Caki2 (cell line): ENCODE results near the gene CARD11. TPM values are rescaled to one million over a fixed set of nuclear protein-coding genes. Genes with fewer than 3 reads are reported as not detected.
"Not testable (repeated sequence)": the region's sequence is repeated elsewhere in the genome, so short reads cannot be mapped to it uniquely, and the experiment has no call there.

Source experiments
- DNase-seq: peaks from one replicate; pipeline ENCODE4 v3.0.0-alpha.2; 2015; ENCODE audit warnings: low read depth
- in situ Hi-C: cut with HindIII; loops from 2 replicates; pipeline ENCODE4 v1.10.0; 2016; ENCODE audit warnings: low sequenced_read_pairs, low pct_unique_long_range_greater_than_20kb, mixed read lengths
- total RNA-seq: library from RNA; depleted of rRNA; stranded (reverse); fragments of >200 nt; shearing (Covaris generic); gene quantifications from 2 replicates; pipeline ENCODE4 v1.2.3, GENCODE V29; 2014; ENCODE audit warnings: low replicate concordance

Gene CARD11
- total RNA-seq, 1 experiment from 2014 or later, result 10.3 TPM

GRCh38 chr7:3029138-3029537 is 14.5 kb downstream of the CARD11 start:
- in situ Hi-C loops, result no loop called here
- no peak for DNase-seq

GRCh38 chr7:3028758-3029093 is 14.9 kb downstream of the CARD11 start:
- DNase-seq, result no peak
- in situ Hi-C loops, result no loop called here

DNA sequence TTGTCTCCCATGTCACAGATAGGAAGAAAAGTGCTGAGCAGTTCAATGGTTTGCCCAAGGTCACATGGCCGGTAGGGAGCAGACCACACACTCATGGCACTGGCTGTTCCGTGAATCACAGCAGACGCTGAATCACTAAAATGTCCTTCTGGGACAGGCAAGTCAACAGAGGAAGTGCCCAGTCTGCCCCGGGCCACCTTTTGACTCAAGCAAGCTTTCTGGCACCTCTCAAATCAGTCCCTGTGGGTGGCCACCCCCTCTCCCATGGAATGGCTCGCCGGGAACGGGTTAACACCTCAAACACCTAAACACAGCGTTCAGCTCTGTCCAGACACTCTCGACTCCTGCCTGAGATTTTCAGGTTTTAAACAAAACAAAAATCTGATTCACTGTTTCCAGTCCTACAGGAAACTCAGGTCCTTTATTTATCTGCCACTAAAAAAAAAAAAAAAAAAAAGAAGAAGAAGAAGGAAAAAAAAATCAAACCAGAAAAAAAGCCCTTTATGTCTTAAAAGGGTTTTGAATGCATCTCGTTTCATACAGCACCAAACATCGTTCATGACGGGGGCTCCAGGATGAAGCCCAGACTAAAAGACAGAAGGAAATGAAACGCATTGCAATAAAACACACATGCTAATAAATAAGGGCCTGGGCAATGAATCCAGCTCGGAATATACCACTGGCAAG is 15.5 kb downstream of the CARD11 start:
- in situ Hi-C loops, result no loop called here
- DNase-seq, result peak; percentile 56

GRCh38 chr7:3027005-3027845 is 16.4 kb downstream of the CARD11 start:
- in situ Hi-C loops, result no loop called here
- DNase-seq, result no peak

DNA sequence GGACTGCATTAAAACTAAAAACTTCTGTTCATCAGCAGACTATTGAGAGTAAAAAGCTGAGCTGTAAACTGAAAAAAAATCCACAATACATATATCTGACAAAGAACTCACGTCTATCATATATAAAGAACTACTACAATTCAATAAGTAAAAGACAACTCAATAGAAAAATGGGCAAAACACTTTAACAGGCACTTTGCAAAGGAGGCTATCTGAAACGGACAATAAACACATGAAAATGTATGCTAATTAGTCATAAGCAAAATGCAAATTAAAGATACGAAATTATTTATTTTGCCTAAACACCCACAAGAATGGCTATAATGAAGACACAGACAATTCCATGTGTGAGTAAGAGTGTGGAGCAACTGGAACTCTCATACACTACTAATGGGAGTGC is 18.1 kb downstream of the CARD11 start:
- DNase-seq, result no peak
- in situ Hi-C loops, result no loop called here

DNA sequence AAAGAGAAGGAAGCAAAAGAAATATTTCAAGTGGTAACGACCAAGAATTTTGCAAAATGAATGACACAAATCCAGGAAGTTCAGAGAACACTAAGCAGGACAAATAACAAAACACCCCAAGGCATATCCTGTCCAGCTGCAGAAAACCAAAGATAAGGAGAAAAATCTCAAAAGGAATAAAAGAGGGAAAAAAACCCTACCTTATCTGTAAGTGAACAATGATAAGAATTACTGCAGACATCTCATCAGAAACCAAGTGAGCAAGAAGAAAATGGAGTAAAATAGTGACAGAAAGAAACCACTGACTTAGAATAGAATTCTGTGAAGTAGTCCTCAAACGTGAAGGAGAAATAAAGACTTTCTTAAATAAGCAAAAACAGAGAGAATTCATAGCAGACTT is 21.8 kb downstream of the CARD11 start:
- no peak for DNase-seq
- in situ Hi-C loops, result no loop called here

DNA sequence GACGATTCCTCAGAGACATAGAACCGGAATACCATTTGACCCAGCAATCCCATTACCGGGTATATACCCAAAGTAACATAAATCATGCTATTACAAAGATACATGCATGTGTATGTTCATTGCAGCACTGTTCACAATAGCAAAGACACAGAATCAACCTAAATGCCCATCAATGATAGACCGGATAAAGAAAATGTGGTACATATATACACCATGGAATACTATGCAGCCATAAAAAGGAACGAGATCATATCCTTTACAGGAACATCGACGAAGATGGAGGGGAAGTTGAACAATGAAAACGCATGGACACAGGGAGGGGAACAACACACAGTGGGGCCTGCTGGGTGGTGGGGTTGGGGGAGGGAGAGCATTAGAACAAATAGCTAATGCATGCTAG is 22.4 kb downstream of the CARD11 start:
- DNase-seq, in situ Hi-C loops: not testable (repeated sequence)

DNA sequence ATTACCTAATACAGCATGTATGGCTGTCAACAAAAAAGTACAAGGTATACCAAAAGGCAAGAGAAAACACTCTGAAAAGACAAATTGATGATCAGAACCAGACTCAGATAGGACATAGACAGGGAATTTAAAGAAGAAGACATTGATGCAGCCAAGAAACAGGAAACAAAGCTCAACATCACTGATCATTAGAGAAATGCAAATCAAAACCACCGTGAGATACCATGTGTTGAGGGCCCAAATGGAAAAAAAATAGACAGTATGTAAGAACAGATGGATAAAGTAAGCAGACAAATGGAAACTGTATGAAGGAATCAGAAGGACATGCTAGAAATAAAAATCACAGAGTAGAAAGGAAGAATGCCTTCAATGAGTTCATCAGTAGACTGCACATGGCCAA is 23.3 kb downstream of the CARD11 start:
- no peak for DNase-seq

DNA sequence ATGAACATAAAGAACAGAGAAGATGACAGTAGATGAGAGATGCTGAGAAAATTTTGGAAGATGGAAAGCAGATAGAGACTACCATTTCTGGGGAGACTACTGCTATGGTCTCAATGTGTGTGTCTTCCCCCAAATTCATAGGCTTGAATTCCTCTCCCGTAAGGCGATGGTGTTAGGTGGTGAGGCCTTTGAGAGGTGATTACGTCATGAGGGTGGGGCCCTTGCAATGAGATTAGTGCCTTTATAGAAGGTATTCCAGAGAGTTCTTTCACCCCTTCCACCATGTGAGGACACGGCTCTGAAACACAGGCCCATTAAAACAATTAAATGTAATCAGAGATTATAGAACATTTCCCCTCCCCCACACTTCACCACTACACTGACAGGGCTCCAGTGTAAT is 23.9 kb downstream of the CARD11 start:
- in situ Hi-C loops, result no loop called here
- DNase-seq, result no peak

More for the DNA sequence above, 23.3 kb downstream of the CARD11 start:
- in situ Hi-C loops, result no loop called here

DNA sequence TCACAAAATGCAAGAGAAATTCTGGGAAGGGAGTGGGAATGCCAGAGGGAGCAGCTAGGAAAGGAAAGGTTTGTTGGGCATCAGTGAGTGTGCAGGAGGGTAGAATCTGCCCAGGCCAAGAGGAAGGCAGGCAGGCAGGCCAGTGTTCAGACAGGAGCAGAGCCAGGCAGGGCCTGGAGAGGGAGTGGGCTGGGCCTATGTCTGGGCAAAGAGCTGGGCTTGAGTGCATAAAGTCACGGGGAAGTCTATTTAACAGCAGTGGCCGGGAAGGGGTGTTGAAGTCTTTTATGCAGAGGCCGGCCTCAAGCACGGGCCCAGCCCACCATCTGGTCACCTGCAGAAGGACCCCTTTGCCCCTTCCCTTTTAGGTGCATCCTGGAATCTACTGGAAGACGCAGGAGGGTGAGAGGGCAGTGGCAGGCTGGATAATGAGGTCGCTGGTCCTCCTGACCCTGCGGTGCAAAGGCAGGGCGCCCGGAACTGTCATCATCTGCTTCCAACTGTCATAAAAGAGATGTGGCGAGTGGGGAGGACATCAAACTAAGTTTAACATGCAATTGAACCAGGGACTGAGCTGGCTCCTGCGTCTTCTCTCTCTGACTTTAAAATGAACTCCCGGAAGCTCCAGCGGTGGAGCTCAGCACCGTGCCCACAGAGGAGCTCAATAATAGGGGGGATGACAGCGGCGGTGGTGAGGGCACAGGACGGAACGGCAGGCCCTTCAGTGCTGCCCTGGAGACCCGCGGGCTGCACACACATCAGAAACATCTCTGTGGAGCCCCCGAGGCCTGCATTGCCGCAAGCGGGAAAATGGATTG is 29.5 kb downstream of the CARD11 start:
- DNase-seq, result no peak
- in situ Hi-C loops, result no loop called here

GRCh38 chr7:3011211-3011852 is 32.3 kb downstream of the CARD11 start:
- DNase-seq, result no peak
- in situ Hi-C loops, result no loop called here

- no peak for DNase-seq
- in situ Hi-C loops, result no loop called here
These were observed 33.5 kb downstream of the CARD11 start for GRCh38 chr7:3010161-3010560.

DNA sequence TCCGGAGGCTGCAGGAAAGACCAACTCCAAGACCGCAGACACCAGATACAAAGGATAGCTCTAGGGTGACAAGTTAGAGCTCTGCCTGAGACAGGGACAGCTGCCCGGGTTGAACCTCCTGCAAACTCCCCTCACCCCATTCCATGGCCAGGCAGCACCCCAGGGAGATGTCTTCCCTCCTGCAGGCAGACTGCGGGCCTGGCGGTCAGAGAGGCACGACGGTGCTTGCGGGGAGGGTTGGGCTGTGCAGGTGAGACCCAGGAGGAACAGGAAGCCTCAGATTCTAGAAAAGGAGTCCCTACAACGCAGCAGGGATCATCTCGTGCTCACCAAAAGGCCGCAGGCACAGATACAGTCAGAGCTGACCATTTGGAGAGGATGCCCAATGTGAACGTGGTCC is 34.6 kb downstream of the CARD11 start:
- in situ Hi-C loops, result no loop called here
- DNase-seq, result no peak

GRCh38 chr7:3008386-3008785 is 35.3 kb downstream of the CARD11 start:
- DNase-seq, result no peak
- in situ Hi-C loops, result no loop called here

- in situ Hi-C loops, result no loop called here
These were observed 36.0 kb downstream of the CARD11 start for GRCh38 chr7:3007696-3008095.

DNA sequence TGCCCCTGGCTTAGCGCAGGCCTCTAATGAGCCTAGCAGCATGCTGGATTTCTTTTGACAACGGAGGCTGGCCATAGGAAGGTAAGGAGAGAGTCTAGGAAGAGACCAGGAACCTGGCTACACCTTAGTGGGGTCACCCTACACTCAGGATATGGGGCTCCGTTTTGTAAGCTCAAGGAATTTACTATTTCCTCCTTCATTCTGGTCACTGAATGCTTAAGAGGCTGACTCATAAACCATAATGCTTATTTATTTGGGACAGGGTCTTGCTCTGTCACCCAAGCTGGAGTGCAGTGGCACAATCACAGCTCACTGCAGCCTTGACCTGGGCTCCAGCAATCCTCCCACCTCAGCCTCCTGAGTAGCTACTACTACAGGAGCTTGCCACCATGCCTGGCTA is 38.4 kb downstream of the CARD11 start:
- DNase-seq, result no peak
- in situ Hi-C loops, result no loop called here

More at GRCh38 chr7:3007696-3008095, 36.0 kb downstream of the CARD11 start:
- DNase-seq, result no peak

- in situ Hi-C loops, result no loop called here
- DNase-seq, result no peak
These were observed 39.7 kb downstream of the CARD11 start for GRCh38 chr7:3003936-3004335.

DNA sequence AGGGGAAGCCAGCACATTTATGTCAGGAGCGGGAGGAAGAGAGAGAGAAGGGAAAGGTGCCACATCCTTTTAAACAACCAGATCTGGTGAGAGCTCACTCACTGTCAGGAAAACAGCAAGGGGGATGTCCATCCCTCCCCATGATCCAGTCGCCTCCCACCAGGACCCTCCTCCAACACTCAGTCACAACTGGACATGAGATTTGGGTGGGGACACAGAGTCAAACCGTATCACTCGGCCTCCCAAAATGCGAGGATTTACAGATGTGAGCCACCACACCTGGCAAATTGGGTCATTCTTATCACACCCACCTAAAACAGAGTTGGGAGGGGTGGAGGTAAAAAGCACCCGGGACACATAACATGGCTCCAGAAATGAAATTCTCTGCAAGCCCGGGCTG is 41.0 kb downstream of the CARD11 start:
- DNase-seq, result no peak
- in situ Hi-C loops, result no loop called here

DNA sequence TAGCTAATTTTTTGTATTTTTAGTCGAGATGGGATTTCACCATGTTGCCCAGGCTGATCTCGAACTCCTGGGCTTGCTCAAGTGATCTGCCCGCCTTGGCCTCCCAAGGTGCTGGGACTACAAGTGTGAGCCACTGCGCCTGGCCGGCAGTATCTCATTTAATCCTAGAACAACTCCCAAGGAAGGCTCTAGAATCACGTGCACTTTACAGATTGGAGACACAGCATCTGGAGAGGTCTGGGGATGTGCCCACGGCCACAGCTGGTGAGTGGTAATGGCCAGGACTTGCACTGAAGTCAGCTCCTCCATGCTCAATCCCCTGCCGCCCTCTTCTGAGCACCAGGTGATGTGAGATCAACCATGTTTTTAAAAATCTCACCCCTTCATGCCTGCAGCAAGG is 43.1 kb downstream of the CARD11 start:
- in situ Hi-C loops, result no loop called here
- no peak for DNase-seq
